ENCODE measurements around the gene POTEB2.
"Not testable (repeated sequence)": the region's sequence is repeated elsewhere in the genome, so short reads cannot be mapped to it uniquely, and the experiment has no call there.

Gene POTEB2

DNA sequence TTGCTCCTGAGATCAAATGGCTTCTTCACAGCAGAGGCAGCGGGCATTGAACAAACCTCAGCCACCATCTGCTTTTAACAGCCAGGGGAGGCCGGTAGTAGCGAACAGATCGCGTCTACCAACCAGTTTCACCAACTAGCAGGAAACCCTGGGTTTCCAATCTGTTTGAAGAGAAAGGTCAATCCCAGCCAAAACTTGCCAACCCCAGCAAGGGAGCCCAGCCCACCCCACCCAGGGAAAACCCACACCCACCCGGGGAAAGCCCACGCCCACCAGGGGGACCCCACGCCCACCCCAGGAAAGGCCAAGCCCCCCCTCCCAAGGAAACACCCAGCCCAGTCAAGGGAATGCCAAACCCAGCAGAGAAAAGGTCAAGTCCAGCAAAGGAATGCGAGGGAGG lies at the start of gene POTEB2:
POTEB2 (minus strand) TSS at position 101 of the 400 bp plus-strand sequence; CDS start at position 68, 33 bp downstream.
- not testable (repeated sequence) for DNase-seq (ENCODE audit: low read depth in 2 of 2)

DNA sequence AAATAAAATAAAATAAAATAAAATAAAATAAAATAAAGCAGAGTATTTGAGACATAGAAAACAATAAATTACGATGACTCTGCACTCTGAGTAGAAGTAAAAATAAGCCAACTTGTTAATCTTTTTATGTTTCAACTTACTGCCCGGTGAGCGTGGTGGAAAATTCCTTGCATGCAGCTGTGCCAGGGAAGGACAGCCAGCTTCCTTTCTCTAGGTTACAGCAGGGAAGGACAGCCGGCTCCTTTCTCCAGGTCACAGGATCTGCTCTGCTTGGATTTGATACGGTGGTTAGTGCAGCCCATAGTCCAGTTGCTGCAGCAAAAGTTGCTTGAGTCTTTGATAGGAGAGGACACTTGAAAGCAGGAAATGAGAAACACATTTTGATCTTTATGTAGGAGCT lies 13.8 kb upstream of the POTEB2 start:
- DNase-seq (ENCODE audit: low read depth in 2 of 2), result not testable (repeated sequence)

DNA sequence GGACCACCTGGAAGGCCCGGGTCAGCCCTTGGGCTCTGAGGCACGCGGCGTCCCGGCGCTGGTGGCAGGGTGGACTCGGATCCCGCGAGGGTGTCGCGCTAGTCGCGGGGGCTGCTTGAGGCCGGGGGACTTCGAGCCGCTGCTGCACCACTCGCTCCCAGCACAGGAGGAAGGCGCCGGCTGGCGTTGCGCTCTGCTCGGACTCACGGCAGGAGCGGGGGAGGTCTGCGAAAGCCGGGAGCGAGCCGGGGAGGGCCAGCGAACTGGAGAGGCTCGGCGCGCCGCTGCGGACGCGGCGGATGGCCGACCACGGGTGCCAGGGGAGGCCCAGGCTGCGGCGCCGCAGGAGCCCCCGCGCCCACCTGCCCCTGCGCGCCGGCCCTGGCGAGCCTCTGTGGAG lies 12.3 kb upstream of the POTEB2 start:
- not testable (repeated sequence) for DNase-seq (ENCODE audit: low read depth in 2 of 2)

DNA sequence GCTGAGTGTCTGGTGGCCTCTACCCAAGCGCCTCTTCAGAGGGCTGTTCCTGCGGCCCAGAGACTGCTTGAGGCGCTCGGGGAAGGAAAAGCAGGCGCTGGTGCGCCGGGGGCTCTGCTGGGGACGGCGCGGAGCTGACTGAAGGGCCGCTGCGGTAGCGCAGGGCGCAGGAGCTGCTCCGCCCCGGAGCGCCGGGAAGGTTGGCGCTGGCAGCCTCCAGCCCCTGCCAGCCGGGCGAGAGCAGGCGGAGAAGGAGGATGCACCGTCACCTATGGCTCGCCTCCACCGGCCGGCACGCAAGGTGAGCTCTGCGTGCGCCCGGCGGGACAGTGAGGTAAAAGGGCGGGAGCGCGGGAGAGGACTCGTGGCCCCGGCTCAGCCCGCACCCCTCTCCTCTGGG lies 11.7 kb upstream of the POTEB2 start:
- not testable (repeated sequence) for DNase-seq (ENCODE audit: low read depth in 2 of 2)

All from stimulated activated CD8-positive, alpha-beta memory T cell treated with anti-CD3 and anti-CD28 coated beads, Interleukin-15, amount 100 ng/mL, for 4 hours (primary cell).